GM12878 (cell line): Measurements from ENCODE around the gene THRA. TPM values are rescaled to one million over a fixed set of nuclear protein-coding genes. Genes with fewer than 3 reads are reported as not detected.

Source experiments
- ATAC-seq: fragments of 200-7000 bp; cut with Tn5 transposase; 3 replicates; pipeline ENCODE4 v1.9.1; 2020; ENCODE audit warnings: mild to moderate bottlenecking, moderate library complexity
- BruUV-seq: library from RNA; stranded (reverse); fragments of 400-500 nt; replicated peaks from 2 replicates; lab custom pipeline; 2021; lab: Mats Ljungman, UMichigan
- CTCF ChIA-PET: fragments of 300-600 bp; sonication (Branson Sonifier 250); formaldehyde crosslinking; extraction: SDS; loops from one replicate; lab custom pipeline; 2021; ENCODE audit warnings: inconsistent platforms; lab: Yijun Ruan, JAX
- POLR2A ChIA-PET: fragments of 350-600 bp; formaldehyde crosslinking; extraction: SDS; loops from one replicate; lab custom pipeline; 2021; ENCODE audit warnings: inconsistent platforms; lab: Charles Lee
- RAD21 ChIA-PET: fragments of 300-600 bp; sonication (Branson Sonifier 250); formaldehyde crosslinking; loops from one replicate; lab custom pipeline; 2023; ENCODE audit warnings: antibody characterized with exemption; ENCODE audit not compliant: unreplicated experiment; lab: Charles Lee
- SMC1A ChIA-PET: fragments of 300-600 bp; sonication (Branson Sonifier 250); formaldehyde crosslinking; loops from one replicate; lab custom pipeline; 2023; ENCODE audit not compliant: unreplicated experiment, uncharacterized antibody; lab: Charles Lee
- DNase-seq: peaks from one replicate; pipeline ENCODE4 v3.0.0-alpha.2; 2011; ENCODE audit warnings: low read depth, low spot score
- FAIRE-seq: peaks from 3 replicates; lab custom pipeline; 2011; peaks lifted over from hg19 to GRCh38; lab: Jason Lieb, UNC
- H2AFZ ChIP-seq: 2 replicates; pipeline ENCODE4 v1.6.0; 2011; ENCODE audit warnings: low read depth, low read length, control low read depth; ENCODE audit not compliant: control insufficient read depth
- H3K27ac ChIP-seq: 2 replicates; pipeline ENCODE4 v1.5.1; 2011; ENCODE audit warnings: control low read depth; ENCODE audit not compliant: control insufficient read depth, insufficient read depth
- H3K27me3 ChIP-seq, 2 experiments: replicated peaks in 1 of 2; 2 replicates each; pipeline versions ENCODE4 v1.6.0 to v1.6.1; 2011; ENCODE audit warnings: low read length in 1 of 2; ENCODE audit not compliant: control insufficient read depth in 2 of 2, insufficient read depth in 2 of 2
- H3K36me3 ChIP-seq, 2 experiments: 2 replicates each; pipeline ENCODE4 v1.5.1; 2011; ENCODE audit warnings: low read length in 1 of 2; ENCODE audit not compliant: control insufficient read depth in 2 of 2, insufficient read depth in 2 of 2
- H3K4me1 ChIP-seq: 2 replicates; pipeline ENCODE4 v1.6.1; 2011; ENCODE audit warnings: mild to moderate bottlenecking, low read length, moderate library complexity, mixed read lengths; ENCODE audit not compliant: control insufficient read depth, insufficient read depth
- H3K4me2 ChIP-seq: 2 replicates; pipeline ENCODE4 v1.6.0; 2011; ENCODE audit warnings: control low read depth; ENCODE audit not compliant: control insufficient read depth, insufficient read depth
- H3K4me3 ChIP-seq: fragments of 200-600 bp; sonication (generic); 2 replicates; pipeline ENCODE4 v1.5.1; 2016
- H3K79me2 ChIP-seq: 2 replicates; pipeline ENCODE4 v1.6.0; 2011; ENCODE audit warnings: low read length; ENCODE audit not compliant: control insufficient read depth, insufficient read depth
- H3K9ac ChIP-seq: 2 replicates; pipeline ENCODE4 v1.8.0; 2011; ENCODE audit warnings: low read length, control low read depth, mixed read lengths; ENCODE audit not compliant: control insufficient read depth, insufficient read depth
- H3K9me3 ChIP-seq: replicated peaks from 3 replicates; pipeline ENCODE4 v1.5.1; 2011; ENCODE audit warnings: mild to moderate bottlenecking, low read length; ENCODE audit not compliant: control insufficient read depth, insufficient read depth
- H4K20me1 ChIP-seq: 2 replicates; pipeline ENCODE4 v1.6.0; 2011; ENCODE audit not compliant: control insufficient read depth, insufficient read depth
- EP300 ChIP-seq, 2 experiments: fragments of 150-350 bp in 1 of 2; IDR thresholded peaks; 2 replicates each; pipeline ENCODE4 v1.6.1; 2011 to 2012; ENCODE audit warnings: low read depth in 2 of 2, low read length in 2 of 2, borderline replicate concordance in 1 of 2, improper control_type of control experiment in 1 of 2, inconsistent platforms in 1 of 2; ENCODE audit not compliant: control insufficient read depth in 1 of 2
- PML ChIP-seq: IDR thresholded peaks from 2 replicates; pipeline ENCODE4 v1.6.1; 2012; ENCODE audit warnings: low read length, inconsistent platforms
- POLR2A ChIP-seq: IDR thresholded peaks from 2 replicates; pipeline ENCODE4 v1.6.1; 2011; ENCODE audit warnings: low read depth, mild to moderate bottlenecking, low read length
- YBX1 ChIP-seq: fragments of 450-650 bp; IDR thresholded peaks from 2 replicates; pipeline ENCODE4 v1.6.1; 2016; ENCODE audit warnings: antibody characterized with exemption
- WGBS: methylation state at CpG from one replicate; pipeline ENCODE4 v1.1.6; 2016; ENCODE audit warnings: low lambda C conversion rate; ENCODE audit not compliant: insufficient replicate concordance, insufficient coverage; ENCODE audit errors: missing lambda C conversion rate; 5-methylcytosine and 5-hydroxymethylcytosine counted together
- in situ Hi-C: fragments of 300-500 bp; cut with MboI; formaldehyde crosslinking; loops from 9 replicates; pipeline ENCODE4 v1.14.3; 2018; ENCODE audit warnings: mixed read lengths
- intact Hi-C: fragments of 100-400 bp; cut with micrococcal nuclease; formaldehyde crosslinking; loops from one replicate; pipeline ENCODE4 v1.14.2; 2022; ENCODE audit not compliant: unreplicated experiment
- polyA plus RNA-seq, 11 experiments: library from polyadenylated mRNA; depleted of rRNA in 4 of 11; unstranded in 6 of 11; stranded (reverse) in 5 of 11; fragments of >200 nt; fragmentation: Nextera tagmentation in 4 of 11; fragmentation: Illumina TruSeq in 1 of 11; extraction: Ambion mirVana in 4 of 11; extraction: Trizol in 1 of 11; gene quantifications; 1 replicate in 1 of 11; 2 replicates in 10 of 11; pipeline versions ENCODE4 v1.2.1 to v1.2.3, GENCODE V29; 2011 to 2016; ENCODE audit warnings: inconsistent platforms in 2 of 11, missing spikeins in 2 of 11, low read depth in 1 of 11
- total RNA-seq, 4 experiments: library from RNA; depleted of rRNA in 3 of 4; stranded (reverse); fragments of >200 nt in 3 of 4; fragmentation: Illumina TruSeq in 1 of 4; extraction: Trizol in 1 of 4; gene quantifications; 2 replicates each; pipeline versions ENCODE4 v1.2.1 to v1.2.3, GENCODE V29; 2013 to 2021
- TF ChIP-seq, protein P1 (sequence below): fragments of 450-650 bp; IDR thresholded peaks from 2 replicates; pipeline ENCODE4 v1.6.1; 2018; ENCODE audit warnings: mild to moderate bottlenecking, low read depth, moderate library complexity; ENCODE audit not compliant: partially characterized antibody
- TF ChIP-seq, protein P2 (sequence below): fragments of 150-350 bp; IDR thresholded peaks from 2 replicates; pipeline ENCODE4 v1.6.1; 2016; ENCODE audit warnings: low read depth, low read length
- TF ChIP-seq, protein P3 (sequence below): IDR thresholded peaks from 2 replicates; pipeline ENCODE4 v1.6.1; 2012; ENCODE audit warnings: low read length, inconsistent platforms
- TF ChIP-seq, protein P4 (sequence below): IDR thresholded peaks from 2 replicates; pipeline ENCODE4 v1.6.1; 2011; ENCODE audit warnings: borderline replicate concordance, low read depth, mild to moderate bottlenecking, moderate library complexity, low read length; ENCODE audit not compliant: insufficient read depth, poor library complexity, severe bottlenecking

Gene THRA
- total and polyA plus RNA-seq, 10 of the 15 experiments (the other 5 are each of a cell fraction or from before 2014, with no cell fraction given): 0.03 to 2.0 (median 0.64) TPM

DNA sequence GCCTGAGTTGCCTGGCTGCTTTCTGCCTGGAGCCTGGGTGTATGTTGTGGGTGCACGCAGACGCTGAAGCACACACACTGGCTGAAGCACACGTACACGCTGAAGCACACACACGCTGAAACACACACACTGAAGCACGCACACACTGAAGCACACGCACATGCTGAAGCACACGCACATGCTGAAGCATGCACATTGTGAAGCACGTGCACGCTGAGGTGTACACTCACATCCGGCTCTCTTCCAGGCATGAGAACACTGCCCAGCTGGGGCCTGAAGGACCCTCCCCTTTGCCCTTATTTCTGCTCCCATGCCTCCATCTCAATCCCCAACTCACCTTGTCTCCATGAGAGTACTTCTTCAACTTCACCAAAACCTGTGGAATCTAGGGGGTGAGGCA, 31.1 kb upstream of the THRA start:
- SMC1A ChIA-PET: no interaction called here
- 100% methylated on average over 11 of the region's 11 CpGs for WGBS
- POLR2A ChIA-PET: no interaction called here

More for the DNA sequence above, 31.1 kb upstream of the THRA start:
- Histone ChIP-seq H2AFZ (no peak overlapping the region), H3K9ac (no peak overlapping the region), H3K4me3 (no peak overlapping the region), H3K27ac (no peak overlapping the region), H3K27me3 (no peaks in the 10 kb centered on the region), H3K9me3 (no peaks in the 10 kb centered on the region), H4K20me1 (no peaks in the 10 kb centered on the region), H3K4me2 (no peak overlapping the region), H3K79me2 (no peaks in the 10 kb centered on the region), H3K4me1 (no peaks in the 10 kb centered on the region), H3K36me3 (peaks cover 22 to 25% of the 10 kb centered on the region in 2 experiments; a peak in 3 of 4 replicates)
- BruUV-seq: no TSS peak
- RAD21 ChIA-PET: no interaction called here
- DNase-seq: no peak
- intact Hi-C loops (no loop called here), in situ Hi-C loops (no loop called here)
- no peak for ATAC-seq
- TF ChIP-seq, protein P1, sequence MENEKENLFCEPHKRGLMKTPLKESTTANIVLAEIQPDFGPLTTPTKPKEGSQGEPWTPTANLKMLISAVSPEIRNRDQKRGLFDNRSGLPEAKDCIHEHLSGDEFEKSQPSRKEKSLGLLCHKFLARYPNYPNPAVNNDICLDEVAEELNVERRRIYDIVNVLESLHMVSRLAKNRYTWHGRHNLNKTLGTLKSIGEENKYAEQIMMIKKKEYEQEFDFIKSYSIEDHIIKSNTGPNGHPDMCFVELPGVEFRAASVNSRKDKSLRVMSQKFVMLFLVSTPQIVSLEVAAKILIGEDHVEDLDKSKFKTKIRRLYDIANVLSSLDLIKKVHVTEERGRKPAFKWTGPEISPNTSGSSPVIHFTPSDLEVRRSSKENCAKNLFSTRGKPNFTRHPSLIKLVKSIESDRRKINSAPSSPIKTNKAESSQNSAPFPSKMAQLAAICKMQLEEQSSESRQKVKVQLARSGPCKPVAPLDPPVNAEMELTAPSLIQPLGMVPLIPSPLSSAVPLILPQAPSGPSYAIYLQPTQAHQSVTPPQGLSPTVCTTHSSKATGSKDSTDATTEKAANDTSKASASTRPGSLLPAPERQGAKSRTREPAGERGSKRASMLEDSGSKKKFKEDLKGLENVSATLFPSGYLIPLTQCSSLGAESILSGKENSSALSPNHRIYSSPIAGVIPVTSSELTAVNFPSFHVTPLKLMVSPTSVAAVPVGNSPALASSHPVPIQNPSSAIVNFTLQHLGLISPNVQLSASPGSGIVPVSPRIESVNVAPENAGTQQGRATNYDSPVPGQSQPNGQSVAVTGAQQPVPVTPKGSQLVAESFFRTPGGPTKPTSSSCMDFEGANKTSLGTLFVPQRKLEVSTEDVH: no peak
- TF ChIP-seq PML (no peak), EP300 (IDR thresholded peaks at IDR 0.05; ENCODE audit: borderline replicate concordance in 1 of 2, control insufficient read depth in 1 of 2, low read depth in 2 of 2, low read length in 2 of 2) (no peak), YBX1 (no peak), POLR2A (peak; percentile 42; the same call in 1 of the 2 replicates)
- TF ChIP-seq, protein P2, sequence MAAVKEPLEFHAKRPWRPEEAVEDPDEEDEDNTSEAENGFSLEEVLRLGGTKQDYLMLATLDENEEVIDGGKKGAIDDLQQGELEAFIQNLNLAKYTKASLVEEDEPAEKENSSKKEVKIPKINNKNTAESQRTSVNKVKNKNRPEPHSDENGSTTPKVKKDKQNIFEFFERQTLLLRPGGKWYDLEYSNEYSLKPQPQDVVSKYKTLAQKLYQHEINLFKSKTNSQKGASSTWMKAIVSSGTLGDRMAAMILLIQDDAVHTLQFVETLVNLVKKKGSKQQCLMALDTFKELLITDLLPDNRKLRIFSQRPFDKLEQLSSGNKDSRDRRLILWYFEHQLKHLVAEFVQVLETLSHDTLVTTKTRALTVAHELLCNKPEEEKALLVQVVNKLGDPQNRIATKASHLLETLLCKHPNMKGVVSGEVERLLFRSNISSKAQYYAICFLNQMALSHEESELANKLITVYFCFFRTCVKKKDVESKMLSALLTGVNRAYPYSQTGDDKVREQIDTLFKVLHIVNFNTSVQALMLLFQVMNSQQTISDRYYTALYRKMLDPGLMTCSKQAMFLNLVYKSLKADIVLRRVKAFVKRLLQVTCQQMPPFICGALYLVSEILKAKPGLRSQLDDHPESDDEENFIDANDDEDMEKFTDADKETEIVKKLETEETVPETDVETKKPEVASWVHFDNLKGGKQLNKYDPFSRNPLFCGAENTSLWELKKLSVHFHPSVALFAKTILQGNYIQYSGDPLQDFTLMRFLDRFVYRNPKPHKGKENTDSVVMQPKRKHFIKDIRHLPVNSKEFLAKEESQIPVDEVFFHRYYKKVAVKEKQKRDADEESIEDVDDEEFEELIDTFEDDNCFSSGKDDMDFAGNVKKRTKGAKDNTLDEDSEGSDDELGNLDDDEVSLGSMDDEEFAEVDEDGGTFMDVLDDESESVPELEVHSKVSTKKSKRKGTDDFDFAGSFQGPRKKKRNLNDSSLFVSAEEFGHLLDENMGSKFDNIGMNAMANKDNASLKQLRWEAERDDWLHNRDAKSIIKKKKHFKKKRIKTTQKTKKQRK: no peak
- TF ChIP-seq, protein P3, sequence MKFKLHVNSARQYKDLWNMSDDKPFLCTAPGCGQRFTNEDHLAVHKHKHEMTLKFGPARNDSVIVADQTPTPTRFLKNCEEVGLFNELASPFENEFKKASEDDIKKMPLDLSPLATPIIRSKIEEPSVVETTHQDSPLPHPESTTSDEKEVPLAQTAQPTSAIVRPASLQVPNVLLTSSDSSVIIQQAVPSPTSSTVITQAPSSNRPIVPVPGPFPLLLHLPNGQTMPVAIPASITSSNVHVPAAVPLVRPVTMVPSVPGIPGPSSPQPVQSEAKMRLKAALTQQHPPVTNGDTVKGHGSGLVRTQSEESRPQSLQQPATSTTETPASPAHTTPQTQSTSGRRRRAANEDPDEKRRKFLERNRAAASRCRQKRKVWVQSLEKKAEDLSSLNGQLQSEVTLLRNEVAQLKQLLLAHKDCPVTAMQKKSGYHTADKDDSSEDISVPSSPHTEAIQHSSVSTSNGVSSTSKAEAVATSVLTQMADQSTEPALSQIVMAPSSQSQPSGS: no peak
- TF ChIP-seq, protein P4, sequence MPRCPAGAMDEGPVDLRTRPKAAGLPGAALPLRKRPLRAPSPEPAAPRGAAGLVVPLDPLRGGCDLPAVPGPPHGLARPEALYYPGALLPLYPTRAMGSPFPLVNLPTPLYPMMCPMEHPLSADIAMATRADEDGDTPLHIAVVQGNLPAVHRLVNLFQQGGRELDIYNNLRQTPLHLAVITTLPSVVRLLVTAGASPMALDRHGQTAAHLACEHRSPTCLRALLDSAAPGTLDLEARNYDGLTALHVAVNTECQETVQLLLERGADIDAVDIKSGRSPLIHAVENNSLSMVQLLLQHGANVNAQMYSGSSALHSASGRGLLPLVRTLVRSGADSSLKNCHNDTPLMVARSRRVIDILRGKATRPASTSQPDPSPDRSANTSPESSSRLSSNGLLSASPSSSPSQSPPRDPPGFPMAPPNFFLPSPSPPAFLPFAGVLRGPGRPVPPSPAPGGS: peak; percentile 71
- CTCF ChIA-PET: interaction anchor here (0.7 to 2.4 kb wide), 3 partner anchors 19 to 237 kb away, joined by 3 to 6 read pairs (median 5); no protein-coding TSS in a partner anchor
- FAIRE-seq: no peak
